Activated T-cell treated with anti-CD3 and anti-CD28 coated beads for 4 hours (primary cell): ENCODE data around the gene LGI4.
"Not testable (repeated sequence)": the region's sequence is repeated elsewhere in the genome, so short reads cannot be mapped to it uniquely, and the experiment has no call there.

ENCODE experiments used
- DNase-seq: peaks from one replicate; pipeline ENCODE4 v3.0.0-alpha.2; 2020

The LGI4 gene

GRCh38 chr19:35160629-35161433, 26.0 kb upstream of the LGI4 start:
- no peak for DNase-seq

DNA sequence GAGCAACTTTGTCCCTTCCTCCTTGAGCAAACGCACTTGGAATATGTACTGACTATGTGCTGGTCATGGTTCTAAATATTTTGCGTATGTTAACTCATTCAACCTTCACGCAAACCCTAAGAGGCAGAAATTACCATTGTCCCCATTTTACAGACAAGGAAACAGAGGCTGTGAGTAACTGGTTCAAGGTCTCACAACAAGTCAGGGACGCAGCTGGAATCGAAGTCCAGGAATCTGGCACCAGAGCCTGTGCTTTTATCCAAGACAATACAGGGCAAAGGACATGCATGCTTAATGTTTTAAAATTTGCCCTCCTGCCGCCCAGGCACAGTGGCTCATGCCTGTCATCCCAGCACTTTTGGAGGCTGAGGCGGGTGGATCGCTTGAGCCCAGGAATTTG, 24.7 kb upstream of the LGI4 start:
- DNase-seq = no peak

DNA sequence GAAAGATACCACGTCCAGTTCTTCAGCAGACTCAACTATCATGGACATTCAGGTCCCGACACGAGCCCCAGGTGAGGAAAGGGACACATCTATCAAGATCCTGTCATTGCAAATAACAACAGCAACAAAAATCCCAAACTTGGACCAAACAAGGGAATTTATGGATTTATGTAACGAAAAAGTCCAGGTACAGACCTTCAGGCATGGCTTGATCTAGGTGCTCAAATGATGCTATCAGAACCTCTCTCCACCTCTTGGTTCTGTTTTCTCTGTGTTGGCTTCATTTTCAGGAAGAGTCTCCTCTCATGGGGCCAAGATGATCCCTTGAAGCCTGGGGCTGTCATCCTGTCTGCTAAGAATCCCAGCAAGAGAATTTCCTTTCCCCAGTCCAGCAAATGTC, 22.6 kb upstream of the LGI4 start:
- no peak for DNase-seq

DNA sequence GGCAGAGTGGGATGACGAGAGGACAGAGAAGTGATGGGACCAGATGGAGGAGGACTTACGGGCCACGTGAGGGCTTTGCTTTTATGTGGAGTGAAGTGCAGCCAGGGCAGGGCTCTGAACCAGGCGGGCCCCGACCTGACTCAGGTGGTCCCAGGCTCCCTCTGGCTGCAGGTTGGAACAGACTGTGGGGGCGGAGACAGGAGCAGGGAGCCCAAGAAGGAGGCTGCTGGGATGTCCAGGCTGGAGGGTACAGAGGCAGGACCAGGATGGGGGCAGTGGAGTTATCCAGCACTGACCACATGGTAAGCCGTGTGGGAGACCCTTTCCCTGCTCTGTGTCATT, 21.8 kb upstream of the LGI4 start:
- no peak for DNase-seq

DNA sequence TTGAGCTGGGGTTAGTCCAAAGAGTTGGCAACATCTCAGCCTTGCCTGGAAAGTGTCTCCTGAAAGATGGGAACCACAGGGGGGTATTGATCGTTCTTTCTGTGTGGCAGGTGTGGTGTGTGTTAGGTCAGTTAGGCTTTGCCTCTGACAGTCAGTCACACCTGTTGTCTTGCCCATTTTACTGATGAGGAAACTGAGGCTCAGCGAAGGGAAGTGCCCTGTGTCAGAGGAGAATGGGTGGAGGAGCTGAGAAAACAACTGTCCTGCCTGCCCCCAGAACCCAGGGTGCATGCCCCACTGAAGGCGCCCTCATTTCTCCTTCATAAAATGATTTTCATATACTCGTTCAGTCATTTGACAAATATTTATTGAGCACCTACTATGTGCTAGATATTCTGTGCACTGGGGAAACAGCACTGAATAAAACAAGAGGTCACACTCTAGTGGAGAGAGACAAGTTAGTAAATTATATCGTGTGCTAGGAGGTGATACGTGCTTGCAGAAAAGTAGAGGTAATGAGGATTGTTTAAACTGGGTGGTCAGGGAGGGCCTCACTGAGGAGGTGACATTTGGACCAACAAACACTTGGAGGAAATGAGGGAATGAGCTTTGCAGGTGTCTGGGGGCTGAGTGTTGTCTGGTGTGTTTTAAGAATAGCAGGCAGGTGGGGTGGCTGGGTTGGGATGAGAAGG, 21.3 kb upstream of the LGI4 start:
- DNase-seq = no peak

DNA sequence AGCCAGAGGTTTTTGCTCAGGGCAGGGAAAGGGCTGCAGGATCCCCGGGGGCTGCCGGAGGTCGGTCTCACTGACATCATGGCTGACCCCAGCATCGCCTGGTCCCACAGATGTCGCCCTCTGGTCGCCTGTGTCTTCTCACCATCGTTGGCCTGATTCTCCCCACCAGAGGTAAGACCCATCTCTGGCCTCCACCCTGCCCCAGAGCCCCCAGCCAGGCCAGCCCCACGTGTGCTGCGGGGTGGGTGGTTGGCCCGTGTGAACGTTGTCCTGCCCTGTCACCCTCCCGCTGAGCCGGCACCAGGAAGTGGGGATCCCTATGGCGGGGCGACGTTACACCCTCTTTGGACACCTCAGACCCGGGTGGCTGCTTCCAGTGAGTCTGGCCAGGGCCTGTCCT, 20.6 kb upstream of the LGI4 start:
- DNase-seq = no peak

DNA sequence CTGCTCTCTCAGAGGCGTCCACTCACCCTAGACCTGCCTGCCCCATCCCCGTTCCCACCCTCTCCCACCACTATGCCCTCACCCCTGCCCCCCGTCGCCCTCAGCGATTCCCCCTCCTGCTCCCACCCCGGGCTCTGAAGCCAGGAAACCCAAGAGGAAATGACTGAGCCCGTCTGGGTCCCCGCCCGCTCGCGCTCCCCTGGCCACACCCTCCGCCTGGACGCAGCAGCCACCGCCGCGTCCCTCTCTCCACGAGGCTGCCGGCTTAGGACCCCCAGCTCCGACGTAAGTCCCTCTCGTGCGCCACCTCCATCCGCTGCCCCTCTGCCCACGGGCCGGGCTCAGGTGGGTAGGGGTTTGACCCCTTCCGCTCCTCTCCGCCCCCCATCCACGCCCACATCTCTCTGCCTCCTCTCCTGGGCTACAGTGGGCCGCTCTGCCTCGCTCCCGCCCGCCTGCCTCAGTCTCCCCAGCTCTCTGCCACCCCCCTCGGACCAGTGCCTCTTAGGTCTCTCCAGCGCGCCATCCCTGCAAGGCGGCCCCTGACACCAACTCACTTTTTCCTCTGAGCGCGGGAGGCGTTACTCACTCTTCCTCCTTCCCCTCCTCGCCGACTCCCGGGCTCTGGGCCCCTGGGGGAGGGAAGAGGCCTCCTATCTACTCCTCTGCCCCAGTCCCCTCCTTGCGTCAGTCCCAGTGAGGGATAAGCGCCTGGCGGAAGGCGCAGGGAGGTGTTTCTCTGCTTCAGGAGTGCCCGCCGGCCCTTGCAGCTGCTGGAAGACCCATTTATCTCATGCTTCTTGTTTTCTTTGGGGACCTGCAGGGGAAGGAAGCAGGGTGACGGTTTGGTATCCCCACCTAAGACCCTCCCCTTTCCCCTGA, 19.9 kb upstream of the LGI4 start, which contains the start of gene FXYD5:
FXYD5 (plus strand) TSS at position 211 of the 882 bp plus-strand sequence. CDS start 816 bp downstream, outside the sequence.
- peak; percentile 81 for DNase-seq

- DNase-seq = peak; percentile 63
Measured at GRCh38 chr19:35153701-35154524, 19.1 kb upstream of the LGI4 start.

DNA sequence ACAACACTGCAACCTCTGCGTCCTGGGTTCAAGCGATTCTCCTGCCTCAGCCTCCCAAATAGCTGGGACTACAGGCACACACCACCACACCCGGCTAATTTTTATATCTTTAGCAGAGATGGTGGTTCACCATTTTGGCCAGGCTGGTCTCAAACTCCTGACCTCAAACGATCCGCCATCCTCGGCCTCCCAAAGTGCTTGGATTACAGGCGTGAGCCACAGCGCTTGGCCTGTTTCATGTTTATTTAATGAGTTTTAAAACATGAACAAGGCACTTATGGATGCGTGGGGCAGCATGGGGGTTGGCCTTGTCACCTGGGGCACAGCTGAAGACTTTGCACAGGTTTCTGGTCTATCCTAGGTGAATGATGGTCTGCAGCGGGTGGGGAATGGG, 18.3 kb upstream of the LGI4 start:
- DNase-seq = not testable (repeated sequence)

DNA sequence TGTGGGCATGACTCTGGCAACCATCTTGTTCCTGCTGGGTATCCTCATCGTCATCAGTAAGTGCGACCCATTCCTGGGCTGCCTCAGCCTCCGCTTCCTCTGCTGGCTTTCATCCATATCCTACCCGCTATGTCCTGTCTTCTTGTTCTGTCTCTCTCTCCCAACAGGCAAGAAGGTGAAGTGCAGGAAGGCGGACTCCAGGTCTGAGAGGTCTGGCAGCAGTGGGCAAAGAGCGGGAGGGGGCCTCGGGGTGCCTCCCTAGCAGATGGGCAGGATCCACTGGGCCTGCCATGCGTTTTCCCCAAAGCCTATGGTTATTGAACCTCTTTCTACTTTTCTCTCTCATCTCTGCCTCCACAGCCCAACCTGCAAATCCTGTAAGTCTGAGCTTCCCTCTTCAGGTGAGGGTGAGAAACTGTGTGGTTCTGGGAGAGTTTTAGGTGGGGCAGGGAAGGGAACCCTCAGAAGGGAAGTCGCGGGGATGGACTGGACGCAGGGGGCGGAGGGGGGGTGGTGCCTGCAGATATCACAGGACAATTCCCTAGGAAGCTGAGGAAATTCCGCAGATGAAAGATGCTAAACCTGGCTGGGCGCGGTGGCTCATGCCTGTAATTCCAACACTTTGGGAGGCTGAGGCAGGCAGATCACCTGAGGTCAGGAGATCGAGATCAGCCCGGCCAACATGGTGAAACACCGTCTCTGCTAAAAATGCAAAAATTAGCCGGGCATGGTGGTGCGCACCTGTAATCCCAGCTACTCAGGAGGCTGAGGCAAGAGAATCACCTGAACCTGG, 16.6 kb upstream of the LGI4 start:
- DNase-seq = no peak

- DNase-seq = no peak
Measured at GRCh38 chr19:35150445-35150844, 15.6 kb upstream of the LGI4 start.

DNA sequence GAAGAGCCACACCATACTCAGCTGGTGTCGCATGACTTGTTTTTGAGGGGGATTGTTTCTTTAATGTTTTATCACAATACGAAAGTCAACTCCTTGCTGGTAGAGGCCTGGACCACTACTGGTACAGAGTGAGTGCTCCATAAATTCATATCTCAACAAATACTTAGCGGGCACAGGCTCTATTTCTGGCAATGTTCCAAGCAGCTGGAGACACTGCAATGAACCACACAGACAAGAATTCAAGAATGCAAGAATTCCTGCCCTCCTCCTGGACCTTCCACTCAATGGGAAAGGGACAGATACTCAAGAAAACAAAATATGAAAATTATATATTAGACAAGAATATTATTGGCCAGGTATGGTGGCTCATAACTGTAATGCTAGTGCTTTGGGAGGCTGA, 14.6 kb upstream of the LGI4 start:
- DNase-seq = no peak

DNA sequence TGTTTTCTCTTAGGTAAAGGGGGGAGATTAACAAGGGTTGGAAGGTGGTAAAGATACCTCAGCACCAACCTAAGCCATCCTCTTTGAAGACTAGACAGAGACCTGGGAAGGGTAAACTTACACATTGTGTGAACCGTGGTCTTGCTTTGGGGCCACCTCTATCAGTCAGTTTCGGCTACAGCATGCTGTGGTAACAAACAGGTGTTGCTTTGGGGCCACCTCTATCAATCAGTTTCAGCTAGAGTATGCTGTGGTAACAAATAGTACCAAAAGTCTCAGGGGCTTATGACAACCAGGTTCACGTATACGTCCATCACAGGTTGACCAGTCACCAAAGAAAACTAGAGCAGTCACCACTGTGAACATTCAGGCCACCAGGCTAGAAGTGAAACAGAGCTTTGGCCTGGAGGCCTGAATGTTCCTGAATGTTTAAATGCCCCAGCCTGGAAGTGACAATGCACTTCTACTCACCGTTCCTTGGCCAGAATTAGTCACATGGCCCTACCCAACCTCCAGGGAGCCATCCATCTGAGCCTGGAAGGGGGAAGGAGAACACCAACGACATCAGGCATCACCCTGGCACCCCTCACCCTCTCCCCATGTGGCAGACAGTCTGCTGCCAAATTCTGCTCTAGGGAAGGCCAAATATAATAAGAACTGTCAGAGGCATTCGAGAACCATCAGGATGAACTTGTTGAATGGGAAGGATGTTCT, 12.0 kb upstream of the LGI4 start:
- DNase-seq = no peak

DNA sequence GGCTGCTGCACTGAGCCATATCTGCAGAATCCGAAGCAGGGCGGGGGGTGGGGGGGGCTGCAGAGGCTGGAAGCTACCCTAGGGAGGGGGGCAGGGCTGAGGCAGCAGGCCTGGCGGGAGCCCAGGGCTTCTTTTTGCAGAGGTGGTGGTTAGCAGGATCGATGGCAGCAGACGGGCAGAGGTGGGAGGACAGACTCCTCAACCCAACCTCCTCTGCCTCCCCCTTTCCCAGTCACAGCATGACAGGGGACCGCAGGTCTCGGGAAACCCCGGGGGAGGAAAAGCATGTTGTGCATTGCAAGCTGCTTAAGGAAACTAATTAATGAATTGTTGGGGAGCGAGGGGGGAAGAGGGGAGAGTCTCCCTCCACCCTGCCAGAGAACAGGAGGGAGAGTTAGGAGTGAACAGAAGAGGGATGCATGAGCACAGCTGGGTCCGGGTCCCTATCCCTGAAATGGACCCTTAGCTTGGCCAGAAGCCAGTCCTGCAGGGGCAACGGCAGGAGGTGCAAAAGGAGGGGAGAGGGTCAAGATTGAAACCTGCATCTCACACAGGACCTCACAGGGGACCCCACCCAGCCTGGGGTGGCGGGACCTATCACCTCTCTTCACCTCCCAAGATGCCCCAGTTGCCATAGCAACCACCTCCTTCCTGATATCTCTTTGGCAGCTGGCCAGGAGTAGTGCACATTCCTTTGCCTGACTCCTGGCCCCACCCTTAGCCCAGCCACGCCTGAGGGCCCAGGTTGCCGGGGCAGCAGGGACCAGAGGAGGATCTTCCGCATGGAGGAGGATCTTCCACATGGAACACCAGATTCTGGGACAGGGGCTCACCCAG, 10.0 kb upstream of the LGI4 start:
- DNase-seq = no peak

DNA sequence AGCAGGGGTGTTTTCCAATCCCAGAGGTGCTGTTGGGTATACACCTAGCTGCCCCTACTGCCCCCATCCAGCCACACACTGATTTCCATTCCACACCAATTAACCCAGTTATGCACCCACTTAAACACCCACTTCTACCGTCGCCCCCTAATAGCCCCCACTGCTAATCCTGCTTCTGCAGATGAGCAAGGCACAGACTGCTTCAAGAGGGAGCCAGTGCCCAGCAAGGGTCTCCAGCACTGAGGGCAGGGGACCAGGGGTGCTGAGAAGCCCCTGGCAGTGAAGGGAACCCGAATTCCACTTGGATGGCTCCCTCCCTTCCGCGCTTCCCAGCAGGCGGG, 9.4 kb upstream of the LGI4 start:
- DNase-seq = no peak

DNA sequence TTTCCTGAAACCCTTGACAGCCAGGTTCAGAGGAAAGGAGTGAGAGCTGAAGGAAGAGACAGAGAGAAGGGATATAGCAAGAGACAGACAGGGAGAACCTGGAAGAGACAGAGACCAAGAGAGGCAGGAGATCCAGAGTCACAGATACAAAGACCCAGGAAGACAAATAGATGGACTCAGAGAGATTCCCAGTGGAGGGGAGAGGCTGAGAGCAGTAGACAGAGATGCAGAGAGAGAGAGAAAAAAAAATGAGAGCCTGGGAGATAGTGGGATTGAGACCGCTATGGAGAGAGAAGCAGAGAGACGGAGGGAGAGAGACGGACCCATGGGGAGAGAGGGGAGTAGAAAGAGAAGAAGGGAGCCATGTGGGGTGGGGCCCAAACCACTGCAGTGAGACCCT, 9.0 kb upstream of the LGI4 start:
- no peak for DNase-seq

GRCh38 chr19:35143231-35143715, 8.4 kb upstream of the LGI4 start, which contains the start of gene FXYD7:
FXYD7 (plus strand) TSS chr19:35143255; CDS start chr19:35143334, 79 bp downstream.
- DNase-seq = no peak

DNA sequence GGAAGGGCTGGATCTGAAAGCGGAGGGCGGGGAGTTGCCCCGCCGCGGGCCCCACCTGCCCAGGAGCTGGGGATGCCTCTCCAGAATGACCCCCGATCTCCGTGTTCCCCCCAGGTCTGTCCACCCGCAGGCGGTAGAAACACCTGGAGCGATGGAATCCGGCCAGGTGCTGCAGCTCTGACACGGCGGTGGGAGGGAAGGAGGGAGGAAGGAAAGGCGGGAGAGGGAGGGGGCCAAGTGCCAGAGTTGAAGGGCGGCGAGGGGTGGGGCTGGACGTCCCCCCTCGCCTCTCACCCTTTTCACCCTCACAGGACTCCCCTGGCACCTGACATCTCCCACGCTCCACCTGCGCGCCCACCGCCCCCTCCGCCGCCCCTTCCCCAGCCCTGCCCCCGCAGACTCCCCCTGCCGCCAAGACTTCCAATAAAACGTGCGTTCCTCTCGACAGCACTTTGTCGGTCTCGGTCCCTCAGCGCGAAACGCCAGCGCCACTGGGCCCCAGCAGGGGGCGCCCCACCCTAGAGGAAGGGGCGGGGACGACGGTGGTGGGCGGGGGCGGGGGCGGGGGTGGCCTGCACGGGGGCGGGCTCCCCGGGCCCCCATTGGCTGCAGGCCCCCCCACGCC, 7.9 kb upstream of the LGI4 start:
- peak; percentile 69 for DNase-seq

GRCh38 chr19:35141837-35142605, 7.2 kb upstream of the LGI4 start:
- no peak for DNase-seq
